C4-2B (cell line): Measurements from ENCODE around the gene CPNE8.

Experiments
- CTCF ChIP-seq: fragments of 450-650 bp; conservative IDR thresholded peaks from 2 replicates; pipeline ENCODE4 v1.5.1; 2017; ENCODE audit warnings: mild to moderate bottlenecking
- ZFX ChIP-seq: fragments of 450-650 bp; IDR thresholded peaks from 2 replicates; pipeline ENCODE4 v1.6.1; 2017

- TF ChIP-seq CTCF = no peak
- TF ChIP-seq ZFX = no peak
These were observed 267.0 kb downstream of the CPNE8 start for GRCh38 chr12:38638401-38638800.
